ENCODE data around the gene RMC1.
A peak's percentile ranks its signal among the peaks of the same experiment; 100 is the strongest.
"Not testable (repeated sequence)": the region's sequence is repeated elsewhere in the genome, so short reads cannot be mapped to it uniquely, and the experiment has no call there.

The RMC1 gene

DNA sequence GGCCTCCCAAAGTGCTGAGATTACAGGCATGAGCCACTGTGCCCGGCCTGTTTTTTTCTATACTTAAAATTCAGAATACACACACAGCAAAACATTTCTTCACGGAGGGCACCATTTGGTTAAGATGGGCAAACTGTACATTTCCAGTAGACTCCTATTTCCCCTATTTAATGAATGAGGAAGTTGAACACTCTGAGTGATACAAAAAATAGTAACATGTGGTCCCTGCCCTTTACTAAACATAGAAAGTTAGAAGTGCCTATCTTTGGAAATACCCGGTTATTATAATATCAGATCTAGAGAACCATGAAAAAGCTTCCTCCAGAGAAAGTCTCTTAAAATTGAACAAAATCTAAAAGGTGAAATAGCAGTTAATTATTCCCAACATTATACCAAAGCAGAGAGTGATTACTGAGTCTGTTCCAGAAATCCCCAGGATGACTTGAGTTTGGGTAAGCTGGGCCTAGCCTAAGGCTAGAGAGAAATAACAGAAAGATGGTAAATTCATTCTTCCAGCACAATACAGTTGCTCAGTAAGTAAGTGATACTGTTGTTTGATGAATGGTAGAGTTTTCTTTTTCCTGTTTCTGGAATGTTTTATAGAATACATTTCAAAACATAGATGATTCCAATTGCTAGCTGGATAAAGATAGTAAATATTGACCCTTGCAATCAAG is 23.3 kb upstream of the RMC1 start:
- H3K18ac ChIP-seq (ENCODE audit: low read length), result no peak overlapping the region
- peaks cover 2% of the 10 kb centered on the region for H3K4me1 ChIP-seq (ENCODE audit: control insufficient read depth, low read depth, low read length)
- H2BK120ac ChIP-seq (ENCODE audit: low read depth, low read length), result no peak overlapping the region
- peaks cover 6% of the 10 kb centered on the region for H3K36me3 ChIP-seq (ENCODE audit: control insufficient read depth, insufficient read depth, low read length)
- no peak overlapping the region for H2AK5ac ChIP-seq (ENCODE audit: low read length)
- no peak overlapping the region for H4K5ac ChIP-seq (ENCODE audit: low read length)
- H3K4ac ChIP-seq (ENCODE audit: low read depth, low read length), result no peak overlapping the region
- H3K56ac ChIP-seq (ENCODE audit: low read length), result no peak overlapping the region
- H3K23ac ChIP-seq (ENCODE audit: low read length), result no peak overlapping the region
- H3K27me3 ChIP-seq (ENCODE audit: insufficient read depth, low read length, poor library complexity), result no peaks in the 10 kb centered on the region
- DNase-seq, result no peak
- no CpG with 5 or more reads among the region's 3 CpGs for WGBS (ENCODE audit: extremely low coverage, insufficient coverage, low lambda C conversion rate)
- no peak overlapping the region for H3K4me3 ChIP-seq (ENCODE audit: low read length)
- H3K9ac ChIP-seq (ENCODE audit: low read length), result no peak overlapping the region
- H3K79me1 ChIP-seq (ENCODE audit: low read length), result no peaks in the 10 kb centered on the region
- no peak overlapping the region for H2BK15ac ChIP-seq (replicated peaks; ENCODE audit: low read depth)
- no peak overlapping the region for H4K8ac ChIP-seq (ENCODE audit: low read depth, low read length)
- no peak overlapping the region for H3K4me2 ChIP-seq (ENCODE audit: low read length)
- H3K27ac ChIP-seq (ENCODE audit: low read depth, low read length), result no peak overlapping the region
- H2BK5ac ChIP-seq (ENCODE audit: low read length), result no peak overlapping the region
- no peaks in the 10 kb centered on the region for H3K79me2 ChIP-seq (ENCODE audit: control insufficient read depth, insufficient read depth, low read length)

DNA sequence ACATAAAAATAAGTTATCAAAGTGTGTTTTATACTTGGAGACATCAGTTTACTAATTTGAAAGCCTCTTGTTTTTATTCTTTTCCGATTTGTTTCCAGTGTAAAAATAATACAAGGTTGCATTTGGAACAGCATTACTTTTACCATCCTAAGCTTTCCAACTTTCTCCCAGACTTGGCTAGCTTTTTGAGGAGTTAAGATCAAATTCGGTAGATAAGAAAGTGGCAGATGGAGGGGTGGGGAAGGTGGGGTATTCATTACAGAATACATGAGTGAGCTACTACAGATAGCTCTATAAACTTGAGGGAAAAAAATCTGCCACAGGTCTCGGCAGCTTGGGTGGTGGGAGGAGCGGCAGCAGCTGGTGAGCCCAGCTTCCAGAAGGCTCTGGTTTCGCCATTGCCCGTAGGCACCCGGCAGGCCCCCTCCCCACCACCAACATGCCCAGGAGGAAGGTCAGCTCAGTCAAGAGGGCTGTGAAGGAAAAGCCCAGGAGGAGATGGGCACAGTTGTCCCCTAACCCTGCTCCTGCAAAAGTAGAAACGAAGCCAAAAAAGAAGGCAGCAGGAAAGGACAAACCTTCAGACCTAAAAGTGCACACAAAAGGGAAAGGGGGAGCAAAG is 18.6 kb upstream of the RMC1 start:
- H3K9ac ChIP-seq (ENCODE audit: low read length), result no peak overlapping the region
- no peak overlapping the region for H2BK5ac ChIP-seq (ENCODE audit: low read length)
- H2BK15ac ChIP-seq (replicated peaks; ENCODE audit: low read depth), result no peak overlapping the region
- H3K79me1 ChIP-seq (ENCODE audit: low read length), result no peaks in the 10 kb centered on the region
- H3K4me3 ChIP-seq (ENCODE audit: low read length), result no peak overlapping the region
- peaks cover 2% of the 10 kb centered on the region for H3K36me3 ChIP-seq (ENCODE audit: control insufficient read depth, insufficient read depth, low read length)
- H4K8ac ChIP-seq (ENCODE audit: low read depth, low read length), result no peak overlapping the region
- H2AK5ac ChIP-seq (ENCODE audit: low read length), result no peak overlapping the region
- no peak for DNase-seq
- no peak overlapping the region for H4K5ac ChIP-seq (ENCODE audit: low read length)
- no CpG with 5 or more reads among the region's 8 CpGs for WGBS (ENCODE audit: extremely low coverage, insufficient coverage, low lambda C conversion rate)
- H3K27ac ChIP-seq (ENCODE audit: low read depth, low read length), result no peak overlapping the region
- H3K4me1 ChIP-seq (ENCODE audit: control insufficient read depth, low read depth, low read length), result peaks cover 2% of the 10 kb centered on the region
- H3K4ac ChIP-seq (ENCODE audit: low read depth, low read length), result no peak overlapping the region
- H3K56ac ChIP-seq (ENCODE audit: low read length), result no peak overlapping the region
- H3K18ac ChIP-seq (ENCODE audit: low read length), result no peak overlapping the region
- H3K79me2 ChIP-seq (ENCODE audit: control insufficient read depth, insufficient read depth, low read length), result no peaks in the 10 kb centered on the region
- no peaks in the 10 kb centered on the region for H3K27me3 ChIP-seq (ENCODE audit: insufficient read depth, low read length, poor library complexity)
- H3K23ac ChIP-seq (ENCODE audit: low read length), result no peak overlapping the region
- H2BK120ac ChIP-seq (ENCODE audit: low read depth, low read length), result no peak overlapping the region
- H3K4me2 ChIP-seq (ENCODE audit: low read length), result no peak overlapping the region

DNA sequence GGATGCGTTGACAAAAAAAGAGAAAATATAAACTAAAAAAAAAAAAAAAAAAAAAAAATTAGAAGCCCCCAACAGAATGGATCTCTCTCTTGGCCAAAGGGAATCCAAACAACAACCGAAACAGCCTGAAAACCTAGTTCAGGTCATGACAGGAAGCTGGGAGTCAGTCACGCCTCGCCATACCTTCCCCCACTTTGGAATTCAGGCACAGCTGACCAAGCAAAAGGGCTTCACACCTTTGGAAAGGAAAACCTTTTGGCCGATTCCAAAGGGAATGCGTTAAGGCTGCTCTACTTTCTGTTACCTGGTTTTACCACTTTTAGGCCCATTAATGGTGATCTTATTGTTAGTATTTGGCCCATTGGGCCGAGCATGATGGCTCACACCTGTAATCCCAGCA is 17.9 kb upstream of the RMC1 start:
- Histone ChIP-seq H3K79me1 (ENCODE audit: low read length) (no peaks in the 10 kb centered on the region), H2BK5ac (ENCODE audit: low read length) (no peak overlapping the region), H3K36me3 (ENCODE audit: control insufficient read depth, insufficient read depth, low read length) (peaks cover 2% of the 10 kb centered on the region), H3K27me3 (ENCODE audit: insufficient read depth, low read length, poor library complexity) (no peaks in the 10 kb centered on the region), H4K8ac (ENCODE audit: low read depth, low read length) (no peak overlapping the region), H2BK15ac (replicated peaks; ENCODE audit: low read depth) (no peak overlapping the region), H3K9ac (ENCODE audit: low read length) (no peak overlapping the region), H2BK120ac (ENCODE audit: low read depth, low read length) (no peak overlapping the region), H3K4me3 (ENCODE audit: low read length) (no peak overlapping the region), H3K56ac (ENCODE audit: low read length) (no peak overlapping the region), H4K5ac (ENCODE audit: low read length) (no peak overlapping the region), H2AK5ac (ENCODE audit: low read length) (no peak overlapping the region), H3K4me2 (ENCODE audit: low read length) (no peak overlapping the region), H3K23ac (ENCODE audit: low read length) (no peak overlapping the region), H3K4ac (ENCODE audit: low read depth, low read length) (no peak overlapping the region), H3K27ac (ENCODE audit: low read depth, low read length) (no peak overlapping the region), H3K18ac (ENCODE audit: low read length) (no peak overlapping the region), H3K79me2 (ENCODE audit: control insufficient read depth, insufficient read depth, low read length) (no peaks in the 10 kb centered on the region), H3K4me1 (ENCODE audit: control insufficient read depth, low read depth, low read length) (peaks cover 2% of the 10 kb centered on the region)
- WGBS (ENCODE audit: extremely low coverage, insufficient coverage, low lambda C conversion rate), result no CpG with 5 or more reads among the region's 7 CpGs
- DNase-seq, result peak; percentile 86

DNA sequence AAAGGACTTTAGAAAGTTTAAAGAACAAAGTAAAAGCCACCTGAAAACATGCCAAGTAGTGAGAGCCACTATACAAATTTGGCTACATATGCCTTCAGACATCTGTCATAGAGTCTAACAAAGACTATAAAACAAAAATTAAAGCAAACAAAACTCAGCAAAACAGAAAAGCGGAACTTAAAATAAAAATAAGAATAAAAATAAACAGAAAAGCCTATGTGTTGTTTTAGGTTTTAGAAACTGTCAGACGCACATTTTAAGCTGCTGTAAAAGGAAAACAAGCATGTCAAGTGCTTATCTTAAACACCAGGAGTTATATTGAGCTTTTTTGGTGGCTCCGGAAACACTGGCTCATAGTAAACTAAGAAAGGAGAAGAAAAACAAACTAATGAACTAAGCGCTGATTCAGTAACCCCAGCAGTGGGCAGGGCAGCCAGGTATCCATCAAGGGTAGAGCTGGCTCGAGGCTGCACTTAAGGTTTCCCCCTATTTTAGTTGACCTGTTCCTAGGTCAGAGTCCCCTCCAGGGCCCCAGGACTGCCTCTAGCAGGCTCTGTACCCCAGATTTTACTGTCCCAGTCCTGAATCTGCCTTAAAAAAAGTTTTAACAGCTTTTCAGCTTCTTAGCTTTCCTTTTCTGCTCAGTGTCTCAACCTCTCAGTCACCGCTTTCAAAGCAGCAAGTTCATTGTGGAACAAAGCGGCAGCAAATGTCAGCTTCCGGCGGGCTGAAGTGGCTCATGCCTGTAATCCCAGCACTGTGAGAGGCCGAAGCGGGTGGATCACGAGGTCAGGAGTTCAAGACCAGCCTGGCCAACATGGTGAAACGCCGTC is 15.4 kb upstream of the RMC1 start:
- no peak overlapping the region for H4K8ac ChIP-seq (ENCODE audit: low read depth, low read length)
- no peak overlapping the region for H3K18ac ChIP-seq (ENCODE audit: low read length)
- H3K27ac ChIP-seq (ENCODE audit: low read depth, low read length), result no peak overlapping the region
- WGBS (ENCODE audit: extremely low coverage, insufficient coverage, low lambda C conversion rate), result no CpG with 5 or more reads among the region's 14 CpGs
- H3K79me2 ChIP-seq (ENCODE audit: control insufficient read depth, insufficient read depth, low read length), result no peaks in the 10 kb centered on the region
- H3K79me1 ChIP-seq (ENCODE audit: low read length), result no peaks in the 10 kb centered on the region
- no peak for DNase-seq
- H3K4me1 ChIP-seq (ENCODE audit: control insufficient read depth, low read depth, low read length), result peaks cover 2% of the 10 kb centered on the region
- H3K9ac ChIP-seq (ENCODE audit: low read length), result no peak overlapping the region
- no peak overlapping the region for H3K23ac ChIP-seq (ENCODE audit: low read length)
- no peak overlapping the region for H2BK5ac ChIP-seq (ENCODE audit: low read length)
- H3K4me3 ChIP-seq (ENCODE audit: low read length), result no peak overlapping the region
- no peak overlapping the region for H3K56ac ChIP-seq (ENCODE audit: low read length)
- no peak overlapping the region for H3K4me2 ChIP-seq (ENCODE audit: low read length)
- H2AK5ac ChIP-seq (ENCODE audit: low read length), result no peak overlapping the region
- no peak overlapping the region for H3K4ac ChIP-seq (ENCODE audit: low read depth, low read length)
- H3K27me3 ChIP-seq (ENCODE audit: insufficient read depth, low read length, poor library complexity), result no peaks in the 10 kb centered on the region
- no peak overlapping the region for H4K5ac ChIP-seq (ENCODE audit: low read length)
- no peaks in the 10 kb centered on the region for H3K36me3 ChIP-seq (ENCODE audit: control insufficient read depth, insufficient read depth, low read length)
- H2BK120ac ChIP-seq (ENCODE audit: low read depth, low read length), result no peak overlapping the region
- no peak overlapping the region for H2BK15ac ChIP-seq (replicated peaks; ENCODE audit: low read depth)

DNA sequence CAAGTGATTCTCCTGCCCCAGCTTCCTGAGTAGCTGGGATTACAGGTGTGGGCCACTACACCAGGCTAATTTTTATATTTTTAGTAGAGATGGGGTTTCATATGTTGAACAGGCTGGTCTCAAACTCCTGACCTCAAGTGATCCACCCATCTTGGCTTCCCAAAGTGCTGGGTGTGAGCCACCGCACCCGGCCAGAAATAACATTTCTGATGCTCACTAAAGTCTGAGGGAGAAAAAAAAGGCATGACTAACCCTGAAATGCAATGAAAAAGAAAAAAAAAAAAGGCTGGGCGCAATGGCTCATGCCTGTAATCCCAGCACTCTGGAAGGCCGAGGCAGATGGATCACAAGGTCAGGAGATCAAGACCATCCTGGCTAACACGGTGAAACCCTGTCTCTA is 13.7 kb upstream of the RMC1 start:
- not testable (repeated sequence) for H3K36me3 ChIP-seq (ENCODE audit: control insufficient read depth, insufficient read depth, low read length); H3K79me2 ChIP-seq (ENCODE audit: control insufficient read depth, insufficient read depth, low read length); H4K5ac ChIP-seq (ENCODE audit: low read length); H3K18ac ChIP-seq (ENCODE audit: low read length); H2BK5ac ChIP-seq (ENCODE audit: low read length); H3K9ac ChIP-seq (ENCODE audit: low read length); H2BK120ac ChIP-seq (ENCODE audit: low read depth, low read length); H3K27ac ChIP-seq (ENCODE audit: low read depth, low read length); H2AK5ac ChIP-seq (ENCODE audit: low read length); H3K27me3 ChIP-seq (ENCODE audit: insufficient read depth, low read length, poor library complexity); H3K4me2 ChIP-seq (ENCODE audit: low read length); H3K4me3 ChIP-seq (ENCODE audit: low read length); H2BK15ac ChIP-seq (replicated peaks; ENCODE audit: low read depth); H3K4me1 ChIP-seq (ENCODE audit: control insufficient read depth, low read depth, low read length); H3K79me1 ChIP-seq (ENCODE audit: low read length); H4K8ac ChIP-seq (ENCODE audit: low read depth, low read length); DNase-seq; H3K23ac ChIP-seq (ENCODE audit: low read length); H3K4ac ChIP-seq (ENCODE audit: low read depth, low read length); H3K56ac ChIP-seq (ENCODE audit: low read length)
- WGBS (ENCODE audit: extremely low coverage, insufficient coverage, low lambda C conversion rate), result no CpG with 5 or more reads among the region's 5 CpGs

Measured in mesendoderm (in vitro differentiated cells).